Thymus (tissue), 11 donors: ENCODE data around the gene NXN. TPM values are rescaled to one million over a fixed set of nuclear protein-coding genes. Genes with fewer than 3 reads are reported as not detected.
"Not testable (repeated sequence)": the region's sequence is repeated elsewhere in the genome, so short reads cannot be mapped to it uniquely, and the experiment has no call there.

Source experiments
- DNase-seq, 9 donors: peaks; one replicate each; pipeline ENCODE4 v3.0.0-alpha.2; 2013; ENCODE audit warnings: low spot score in 9 of 9, low read depth in 6 of 9, missing footprints in 1 of 9
- H3K27ac ChIP-seq, 2 donors: one replicate each; pipeline ENCODE4 v1.5.1; 2013; ENCODE audit warnings: control low read depth in 1 of 2, low read depth in 1 of 2, low read length in 1 of 2, mild to moderate bottlenecking in 1 of 2, moderate library complexity in 1 of 2
- H3K27me3 ChIP-seq, 2 donors: one replicate each; pipeline ENCODE4 v1.5.1; 2013; ENCODE audit warnings: low read length in 1 of 2; ENCODE audit not compliant: control insufficient read depth in 2 of 2, insufficient read depth in 1 of 2
- H3K36me3 ChIP-seq, 2 donors: one replicate each; pipeline ENCODE4 v1.5.1; 2013; ENCODE audit warnings: low read length in 1 of 2, mild to moderate bottlenecking in 1 of 2, moderate library complexity in 1 of 2; ENCODE audit not compliant: control insufficient read depth in 2 of 2, insufficient read depth in 2 of 2
- H3K4me1 ChIP-seq, 2 donors: one replicate each; pipeline ENCODE4 v1.5.1; 2013; ENCODE audit warnings: low read length in 2 of 2; ENCODE audit not compliant: control insufficient read depth in 2 of 2, insufficient read depth in 2 of 2
- H3K4me3 ChIP-seq, 2 donors: one replicate each; pipeline ENCODE4 v1.5.1; 2013; ENCODE audit warnings: low read length in 2 of 2, control low read depth in 1 of 2, mild to moderate bottlenecking in 1 of 2
- H3K9me3 ChIP-seq, 2 donors: one replicate each; pipeline ENCODE4 v1.5.1; 2013; ENCODE audit warnings: low read length in 1 of 2, mild to moderate bottlenecking in 1 of 2; ENCODE audit not compliant: control insufficient read depth in 2 of 2, insufficient read depth in 1 of 2
- WGBS: extraction: QIAGEN DNeasy Blood & Tissue Kit; methylation state at CpG from one replicate; pipeline ENCODE4 v1.1.7; 2013; 5-methylcytosine and 5-hydroxymethylcytosine counted together
- polyA plus RNA-seq: library from polyadenylated mRNA; stranded (reverse); fragments of 200-250 nt; gene quantifications from one replicate; pipeline ENCODE4 v1.2.3, GENCODE V29; 2013
- total RNA-seq: library from RNA; stranded (reverse); fragments of 120-200 nt; gene quantifications from one replicate; pipeline ENCODE4 v1.2.4, GENCODE V29; 2013
- donor health status: healthy.

The NXN gene
- total and polyA plus RNA-seq, 2 donors: 16.8 to 25.7 TPM

GRCh38 chr17:924306-924705, 55.3 kb downstream of the NXN start:
- H3K27ac ChIP-seq: peak overlapping the region in 1 of 2 donors; percentile 78
- not testable (repeated sequence) for H3K36me3 ChIP-seq, H3K9me3 ChIP-seq, H3K4me1 ChIP-seq, DNase-seq, H3K27me3 ChIP-seq, H3K4me3 ChIP-seq
- 90% methylated on average over 15 of the region's 15 CpGs for WGBS

DNA sequence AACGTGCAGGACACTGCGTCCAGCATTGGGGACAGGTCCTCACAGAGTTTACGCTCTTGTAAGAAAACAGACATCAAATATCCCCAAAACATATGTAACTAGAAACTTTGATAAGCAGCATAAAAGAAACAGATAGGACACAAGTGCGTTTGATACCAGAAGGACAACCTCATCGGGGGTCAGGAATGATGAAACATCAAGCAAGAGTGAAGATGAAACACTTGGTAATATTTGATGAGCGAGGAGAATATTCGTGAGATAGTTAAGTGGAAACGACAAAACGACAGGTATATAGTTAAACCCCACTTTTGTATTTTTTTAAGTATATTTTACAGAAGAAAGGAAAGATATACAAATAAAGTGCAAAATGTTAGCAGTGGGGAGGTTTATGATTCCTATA, 55.9 kb downstream of the NXN start:
- H3K4me1 ChIP-seq: peaks cover 0 to 4% of the 10 kb centered on the region in 2 donors
- no peaks in the 10 kb centered on the region for H3K36me3 ChIP-seq
- 90% methylated on average over 9 of the region's 9 CpGs for WGBS
- DNase-seq: no peak
- H3K9me3 ChIP-seq: no peaks in the 10 kb centered on the region
- no peak overlapping the region for H3K27ac ChIP-seq
- no peaks in the 10 kb centered on the region for H3K27me3 ChIP-seq
- no peak overlapping the region for H3K4me3 ChIP-seq

GRCh38 chr17:921161-921560, 58.4 kb downstream of the NXN start:
- Histone ChIP-seq H3K27me3 (no peaks in the 10 kb centered on the region), H3K9me3 (no peaks in the 10 kb centered on the region), H3K27ac (peak overlapping the region in 1 of 2 donors; percentile 10), H3K4me3 (no peak overlapping the region), H3K4me1 (peaks cover 0 to 7% of the 10 kb centered on the region in 2 donors), H3K36me3 (no peaks in the 10 kb centered on the region)
- no peak for DNase-seq
- 90% methylated on average over 13 of the region's 13 CpGs for WGBS

DNA sequence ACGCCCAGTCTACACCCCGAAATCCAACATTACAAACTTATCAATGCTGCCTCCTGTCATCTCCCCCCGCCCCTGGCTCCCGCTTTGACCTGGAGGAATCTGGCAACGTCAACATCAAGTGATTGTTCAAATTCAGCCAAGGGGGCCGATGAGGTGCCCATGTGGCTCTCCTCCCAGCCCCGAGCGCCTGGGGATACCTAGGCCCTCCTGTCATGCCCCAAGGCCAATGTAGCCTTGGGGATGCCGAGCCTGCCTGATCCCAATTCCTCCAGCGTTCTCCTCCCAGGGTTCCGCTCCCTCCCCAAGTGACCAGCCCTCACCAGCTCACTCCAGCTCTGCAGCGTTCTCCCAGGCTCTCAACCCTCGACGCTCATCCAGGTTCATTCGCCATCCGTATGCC, 59.4 kb downstream of the NXN start:
- DNase-seq: no peak
- Histone ChIP-seq H3K4me3 (no peak overlapping the region), H3K27ac (no peak overlapping the region), H3K36me3 (no peaks in the 10 kb centered on the region), H3K27me3 (no peaks in the 10 kb centered on the region), H3K4me1 (peaks cover 0 to 7% of the 10 kb centered on the region in 2 donors), H3K9me3 (no peaks in the 10 kb centered on the region)
- WGBS: 94% methylated on average over 16 of the region's 16 CpGs

GRCh38 chr17:917941-918740, 61.4 kb downstream of the NXN start:
- Histone ChIP-seq H3K36me3 (no peaks in the 10 kb centered on the region), H3K4me1 (peaks cover 0 to 9% of the 10 kb centered on the region in 2 donors), H3K27ac (peak overlapping the region; percentile 73 to 79), H3K4me3 (no peak overlapping the region), H3K27me3 (no peaks in the 10 kb centered on the region), H3K9me3 (no peaks in the 10 kb centered on the region)
- 84% methylated on average over 30 of the region's 30 CpGs for WGBS
- no peak for DNase-seq

- H3K27me3 ChIP-seq: no peaks in the 10 kb centered on the region
- no peaks in the 10 kb centered on the region for H3K36me3 ChIP-seq
- H3K4me1 ChIP-seq: peaks cover 0 to 9% of the 10 kb centered on the region in 2 donors
- no peak overlapping the region for H3K4me3 ChIP-seq
- no peak for DNase-seq
- 91% methylated on average over 19 of the region's 19 CpGs for WGBS
- H3K27ac ChIP-seq: peak overlapping the region; percentile 62 to 79
- no peaks in the 10 kb centered on the region for H3K9me3 ChIP-seq
Measured at GRCh38 chr17:917391-917811, 62.2 kb downstream of the NXN start.

GRCh38 chr17:916315-916714, 63.3 kb downstream of the NXN start:
- Histone ChIP-seq H3K27ac (peak overlapping the region in 1 of 2 donors; percentile 81), H3K4me1 (peaks cover 0 to 9% of the 10 kb centered on the region in 2 donors), H3K4me3 (no peak overlapping the region), H3K36me3 (no peaks in the 10 kb centered on the region), H3K9me3 (no peaks in the 10 kb centered on the region), H3K27me3 (no peaks in the 10 kb centered on the region)
- no peak for DNase-seq
- 83% methylated on average over 7 of the region's 7 CpGs for WGBS

DNA sequence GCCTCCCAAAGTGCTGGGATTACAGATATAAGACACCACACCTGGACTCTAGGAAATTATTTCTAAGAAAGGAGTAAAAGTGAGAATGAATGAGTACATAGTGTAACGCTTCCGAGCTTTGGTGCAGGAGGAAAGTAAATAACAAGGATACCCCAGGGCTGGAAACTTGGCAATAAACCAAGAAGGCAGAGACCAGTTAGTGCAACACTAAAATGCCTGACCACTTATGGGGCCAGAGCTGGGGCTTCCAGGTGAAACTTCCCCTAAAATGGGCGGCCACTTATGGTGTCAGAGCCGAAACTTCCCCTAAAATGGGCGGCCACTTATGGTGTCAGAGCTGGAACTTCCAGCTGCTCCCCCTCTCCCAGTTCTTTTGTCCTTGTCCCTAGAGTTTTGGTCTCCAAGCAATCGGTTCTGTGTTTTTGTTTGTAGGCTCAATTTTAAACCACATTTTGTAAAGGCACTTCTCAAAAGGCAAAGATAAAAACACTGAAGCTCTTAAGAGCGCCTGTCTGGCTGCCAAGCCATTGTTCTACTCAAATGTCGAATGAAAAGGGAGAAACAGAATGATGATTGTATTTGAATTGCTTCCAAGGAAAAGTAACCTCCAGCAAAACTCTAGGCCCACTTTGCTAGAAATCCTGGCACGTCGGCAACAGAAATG, 63.9 kb downstream of the NXN start:
- 70% methylated on average over 10 of the region's 10 CpGs for WGBS
- H3K27me3 ChIP-seq: no peaks in the 10 kb centered on the region
- DNase-seq: no peak
- peak overlapping the region; percentile 31 to 81 for H3K27ac ChIP-seq
- H3K4me1 ChIP-seq: peaks cover 0 to 9% of the 10 kb centered on the region in 2 donors
- no peaks in the 10 kb centered on the region for H3K36me3 ChIP-seq
- no peaks in the 10 kb centered on the region for H3K9me3 ChIP-seq
- H3K4me3 ChIP-seq: no peak overlapping the region

DNA sequence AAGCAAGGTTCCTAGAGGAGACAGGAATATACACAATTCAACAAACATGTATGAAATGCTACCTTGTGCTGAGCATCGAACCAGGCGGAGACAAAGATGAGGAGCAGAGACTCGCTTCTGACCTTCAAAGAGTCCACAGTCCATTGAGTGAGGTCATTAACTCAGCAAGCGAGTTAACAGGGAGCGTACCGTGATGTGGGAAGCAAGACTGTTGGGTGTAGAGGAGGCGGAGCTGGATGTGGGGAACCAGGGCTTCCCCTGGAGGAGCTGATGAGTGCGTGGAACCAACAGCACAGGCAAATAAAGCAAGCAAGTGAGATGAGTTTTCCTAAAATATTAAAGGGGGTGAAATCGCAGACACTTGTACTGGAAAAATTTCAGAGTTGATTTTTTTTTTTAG, 65.0 kb downstream of the NXN start:
- H3K9me3 ChIP-seq: no peaks in the 10 kb centered on the region

More for the DNA sequence above, 65.0 kb downstream of the NXN start:
- Histone ChIP-seq H3K27me3 (no peaks in the 10 kb centered on the region), H3K4me1 (peaks cover 0 to 9% of the 10 kb centered on the region in 2 donors), H3K27ac (peak overlapping the region in 1 of 2 donors; percentile 81), H3K36me3 (no peaks in the 10 kb centered on the region), H3K4me3 (no peak overlapping the region)
- DNase-seq: no peak
- 95% methylated on average over 9 of the region's 9 CpGs for WGBS
